Kidney glomerular epithelial cell (primary cell): Measurements from ENCODE around the gene STK35.
"Not testable (repeated sequence)": the region's sequence is repeated elsewhere in the genome, so short reads cannot be mapped to it uniquely, and the experiment has no call there.

Experiments
- DNase-seq: peaks from one replicate; lab custom pipeline; 2025; lab: John Stamatoyannopoulos, UW

STK35 gene

GRCh38 chr20:2183381-2183780 is 81.8 kb downstream of the STK35 start:
- no peak for DNase-seq

GRCh38 chr20:2184933-2185332 is 83.3 kb downstream of the STK35 start:
- DNase-seq = not testable (repeated sequence)

- no peak for DNase-seq
Observed at GRCh38 chr20:2195614-2196013, 94.0 kb downstream of the STK35 start.

- no peak for DNase-seq
Observed at GRCh38 chr20:2197166-2197565, 95.5 kb downstream of the STK35 start.
